Duodenal mucosa (tissue), 2 donors: Measurements from ENCODE around the gene B4GALT4.

Experiments
- H3K27ac ChIP-seq: one replicate; pipeline ENCODE4 v1.7.0; 2013; ENCODE audit warnings: low read depth, low read length
- H3K27me3 ChIP-seq, 2 donors: one replicate each; pipeline ENCODE4 v1.7.0; 2013; ENCODE audit warnings: low read length in 2 of 2, control low read depth in 1 of 2; ENCODE audit not compliant: insufficient read depth in 2 of 2, control insufficient read depth in 1 of 2
- H3K36me3 ChIP-seq, 2 donors: one replicate each; pipeline ENCODE4 v1.7.0; 2013; ENCODE audit warnings: low read length in 2 of 2, control low read depth in 1 of 2; ENCODE audit not compliant: insufficient read depth in 2 of 2, control insufficient read depth in 1 of 2
- H3K4me1 ChIP-seq, 2 donors: one replicate each; pipeline ENCODE4 v1.7.0; 2013; ENCODE audit warnings: low read length in 2 of 2, control low read depth in 1 of 2; ENCODE audit not compliant: insufficient read depth in 2 of 2, control insufficient read depth in 1 of 2
- H3K4me3 ChIP-seq, 2 donors: one replicate each; pipeline ENCODE4 v1.7.0; 2013; ENCODE audit warnings: low read length in 2 of 2, low read depth in 1 of 2
- H3K9ac ChIP-seq, 2 donors: one replicate each; pipeline ENCODE4 v1.7.0; 2013; ENCODE audit warnings: low read length in 2 of 2, low read depth in 1 of 2
- H3K9me3 ChIP-seq, 2 donors: one replicate each; pipeline ENCODE4 v1.7.0; 2013; ENCODE audit warnings: low read length in 2 of 2, control low read depth in 1 of 2; ENCODE audit not compliant: control insufficient read depth in 1 of 2

Gene B4GALT4

GRCh38 chr3:119223511-119223910, 17.2 kb downstream of the B4GALT4 start:
- no peak overlapping the region for H3K9ac ChIP-seq
- no peak overlapping the region for H3K27ac ChIP-seq
- no peaks in the 10 kb centered on the region for H3K9me3 ChIP-seq
- no peak overlapping the region for H3K4me3 ChIP-seq
- H3K4me1 ChIP-seq = peaks cover 26 to 52% of the 10 kb centered on the region in 2 donors
- peaks cover 55 to 68% of the 10 kb centered on the region in 2 donors for H3K36me3 ChIP-seq
- H3K27me3 ChIP-seq = no peaks in the 10 kb centered on the region

DNA sequence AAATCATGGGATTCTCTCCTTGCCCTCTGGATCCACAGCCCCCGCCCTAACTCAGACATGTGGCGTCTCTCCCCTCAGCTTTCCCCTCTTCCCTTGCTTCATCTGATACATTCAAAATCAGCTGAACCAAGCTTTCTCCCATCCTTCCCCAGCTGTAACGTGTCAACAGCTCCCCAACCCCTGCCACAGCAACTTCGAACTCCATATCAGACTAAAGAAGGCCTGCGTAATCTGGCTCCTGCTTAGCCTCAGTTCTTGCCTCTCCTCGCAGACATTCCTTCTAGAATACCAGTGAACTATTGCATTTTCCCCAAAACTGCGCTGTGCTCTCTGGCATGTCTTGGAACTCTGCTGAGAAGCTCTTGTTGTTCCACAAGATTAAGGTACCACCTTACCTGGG, 18.3 kb downstream of the B4GALT4 start:
- H3K36me3 ChIP-seq = peaks cover 57 to 66% of the 10 kb centered on the region in 2 donors
- H3K27ac ChIP-seq = no peak overlapping the region
- H3K9me3 ChIP-seq = no peaks in the 10 kb centered on the region

GRCh38 chr3:119221779-119222320, 18.8 kb downstream of the B4GALT4 start:
- Histone ChIP-seq H3K9me3 (no peaks in the 10 kb centered on the region), H3K4me3 (no peak overlapping the region), H3K27ac (no peak overlapping the region), H3K27me3 (no peaks in the 10 kb centered on the region), H3K9ac (no peak overlapping the region), H3K4me1 (peaks cover 13 to 41% of the 10 kb centered on the region in 2 donors), H3K36me3 (peaks cover 57 to 68% of the 10 kb centered on the region in 2 donors)

More for the DNA sequence above, 18.3 kb downstream of the B4GALT4 start:
- Histone ChIP-seq H3K27me3 (no peaks in the 10 kb centered on the region), H3K4me3 (no peak overlapping the region), H3K4me1 (peaks cover 16 to 45% of the 10 kb centered on the region in 2 donors), H3K9ac (no peak overlapping the region)

- H3K9ac ChIP-seq = no peak overlapping the region
- no peaks in the 10 kb centered on the region for H3K27me3 ChIP-seq
- peaks cover 7 to 33% of the 10 kb centered on the region in 2 donors for H3K4me1 ChIP-seq
- no peaks in the 10 kb centered on the region for H3K9me3 ChIP-seq
- H3K36me3 ChIP-seq = peaks cover 54 to 67% of the 10 kb centered on the region in 2 donors
- H3K27ac ChIP-seq = no peak overlapping the region
- H3K4me3 ChIP-seq = no peak overlapping the region
Measured at GRCh38 chr3:119220970-119221667, 19.6 kb downstream of the B4GALT4 start.

GRCh38 chr3:119220198-119220597, 20.5 kb downstream of the B4GALT4 start:
- Histone ChIP-seq H3K27ac (no peak overlapping the region), H3K4me1 (peaks cover 7 to 30% of the 10 kb centered on the region in 2 donors), H3K36me3 (peaks cover 52 to 70% of the 10 kb centered on the region in 2 donors), H3K27me3 (no peaks in the 10 kb centered on the region), H3K9ac (no peak overlapping the region), H3K4me3 (no peak overlapping the region), H3K9me3 (no peaks in the 10 kb centered on the region)

DNA sequence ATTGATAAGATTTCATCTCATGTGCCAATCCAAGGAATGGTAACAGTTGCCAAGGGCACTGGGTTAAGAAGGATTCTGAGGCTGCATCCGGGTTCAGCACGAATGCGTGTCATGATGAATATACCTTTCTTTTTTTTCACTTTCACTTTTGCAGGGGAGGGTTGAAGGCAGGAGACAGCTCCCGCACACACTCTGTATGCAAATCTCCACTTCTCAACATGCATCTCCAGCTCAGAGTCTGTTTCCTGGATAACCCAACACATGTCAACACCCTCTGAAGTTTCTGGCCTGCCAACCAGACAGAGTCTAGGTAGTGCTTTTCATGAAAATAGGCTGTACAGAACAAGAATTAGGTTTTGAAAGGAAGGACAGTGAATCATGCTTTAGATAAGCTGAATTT, 21.6 kb downstream of the B4GALT4 start:
- Histone ChIP-seq H3K9ac (no peak overlapping the region), H3K36me3 (peaks cover 52 to 80% of the 10 kb centered on the region in 2 donors), H3K4me1 (peaks cover 7 to 30% of the 10 kb centered on the region in 2 donors), H3K27me3 (no peaks in the 10 kb centered on the region), H3K27ac (no peak overlapping the region), H3K9me3 (no peaks in the 10 kb centered on the region), H3K4me3 (peak overlapping the region in 1 of 2 donors; percentile 15)

DNA sequence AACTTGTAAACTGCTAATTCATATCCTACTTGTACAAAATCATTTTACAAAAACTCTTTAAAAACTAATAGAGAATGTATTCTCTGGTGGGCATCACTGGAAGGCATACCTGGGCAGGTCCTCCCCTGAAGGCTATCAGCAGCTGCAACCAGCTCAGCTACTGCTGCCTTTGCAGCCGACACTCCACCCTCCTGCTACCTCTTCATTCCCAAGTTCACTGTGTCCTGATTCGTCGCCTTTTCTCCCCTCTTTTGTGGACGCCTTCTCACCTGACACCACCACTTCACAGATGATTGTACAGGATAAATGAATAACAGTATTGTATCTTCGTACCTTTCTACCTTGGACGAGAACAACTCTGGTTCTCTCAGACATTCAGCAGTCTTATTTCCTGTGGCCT, 28.9 kb downstream of the B4GALT4 start:
- Histone ChIP-seq H3K4me3 (no peak overlapping the region), H3K27ac (no peak overlapping the region), H3K9me3 (no peaks in the 10 kb centered on the region), H3K27me3 (no peaks in the 10 kb centered on the region), H3K4me1 (peaks cover 8 to 23% of the 10 kb centered on the region in 2 donors), H3K9ac (no peak overlapping the region), H3K36me3 (peaks cover 26 to 63% of the 10 kb centered on the region in 2 donors)

- no peaks in the 10 kb centered on the region for H3K9me3 ChIP-seq
Measured at GRCh38 chr3:119211193-119211592, 29.5 kb downstream of the B4GALT4 start.

DNA sequence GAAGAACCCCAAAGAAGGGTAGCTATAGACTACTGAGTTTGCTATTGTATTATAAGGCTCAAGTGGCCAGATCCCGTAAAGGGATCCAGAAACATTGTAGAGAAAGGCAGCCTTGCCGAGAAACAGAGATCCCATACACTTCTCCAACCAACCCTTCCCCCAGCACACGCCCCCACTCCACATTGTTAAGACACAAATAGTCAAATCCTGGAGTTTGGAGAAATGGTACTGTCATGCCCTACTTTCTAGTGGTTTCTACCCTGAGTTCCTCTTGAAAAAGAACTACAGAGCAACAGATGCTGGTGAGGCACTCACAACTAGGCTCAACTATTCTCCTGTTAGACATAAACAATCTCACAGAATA, 33.2 kb downstream of the B4GALT4 start:
- no peak overlapping the region for H3K9ac ChIP-seq
- no peak overlapping the region for H3K27ac ChIP-seq
- H3K27me3 ChIP-seq = no peaks in the 10 kb centered on the region
- peaks cover 14 to 28% of the 10 kb centered on the region in 2 donors for H3K4me1 ChIP-seq
- peaks cover 4 to 26% of the 10 kb centered on the region in 2 donors for H3K36me3 ChIP-seq
- no peaks in the 10 kb centered on the region for H3K9me3 ChIP-seq
- H3K4me3 ChIP-seq = no peak overlapping the region

More at GRCh38 chr3:119211193-119211592, 29.5 kb downstream of the B4GALT4 start:
- no peak overlapping the region for H3K9ac ChIP-seq
- peaks cover 23 to 59% of the 10 kb centered on the region in 2 donors for H3K36me3 ChIP-seq
- peaks cover 14 to 29% of the 10 kb centered on the region in 2 donors for H3K4me1 ChIP-seq
- H3K27ac ChIP-seq = no peak overlapping the region
- H3K27me3 ChIP-seq = no peaks in the 10 kb centered on the region
- no peak overlapping the region for H3K4me3 ChIP-seq

- Histone ChIP-seq H3K9ac (no peak overlapping the region), H3K4me3 (no peak overlapping the region), H3K27ac (no peak overlapping the region), H3K36me3 (peaks cover 0 to 20% of the 10 kb centered on the region in 2 donors), H3K27me3 (no peaks in the 10 kb centered on the region), H3K4me1 (peaks cover 11 to 22% of the 10 kb centered on the region in 2 donors), H3K9me3 (no peaks in the 10 kb centered on the region)
Measured at GRCh38 chr3:119206611-119207511, 33.8 kb downstream of the B4GALT4 start.
